Endothelial cell of umbilical vein (primary cell): ENCODE data around the gene SFXN3. TPM values are rescaled to one million over a fixed set of nuclear protein-coding genes. Genes with fewer than 3 reads are reported as not detected.

Source experiments
- BruUV-seq: library from RNA; stranded (reverse); fragments of 400-500 nt; replicated peaks from 2 replicates; lab custom pipeline; 2021; lab: Mats Ljungman, UMichigan
- CTCF ChIA-PET: fragments of 300-600, 350-600 bp; sonication (Branson Sonifier 250); formaldehyde crosslinking; loops from one replicate; lab custom pipeline; 2021; ENCODE audit warnings: antibody characterized with exemption, inconsistent platforms; lab: Charles Lee
- POLR2A ChIA-PET: fragments of 300-600, 350-600 bp; sonication (Branson Sonifier 250); formaldehyde crosslinking; loops from one replicate; lab custom pipeline; 2021; ENCODE audit warnings: antibody characterized with exemption, inconsistent platforms; lab: Charles Lee
- DNase-seq: peaks from one replicate; pipeline ENCODE4 v3.0.0-alpha.2; 2011; ENCODE audit warnings: low read depth, low spot score
- FAIRE-seq: peaks from 2 replicates; lab custom pipeline; 2011; peaks lifted over from hg19 to GRCh38; lab: Jason Lieb, UNC
- H2AFZ ChIP-seq: 2 replicates; pipeline ENCODE4 v1.6.0; 2012; ENCODE audit warnings: low read depth, low read length, control low read depth, inconsistent platforms
- H3K27ac ChIP-seq: 2 replicates; pipeline ENCODE4 v1.5.1; 2011; ENCODE audit warnings: low read depth, mild to moderate bottlenecking, control low read depth, low read length, moderate library complexity; ENCODE audit not compliant: insufficient read depth
- H3K27me3 ChIP-seq, 2 experiments: 2 replicates each; pipeline versions ENCODE4 v1.6.0 to v1.6.1; 2011; ENCODE audit warnings: low read length in 2 of 2, mixed read lengths in 1 of 2; ENCODE audit not compliant: control insufficient read depth in 2 of 2, insufficient read depth in 2 of 2
- H3K36me3 ChIP-seq, 2 experiments: 2 replicates in 1 of 2; 3 replicates in 1 of 2; pipeline ENCODE4 v1.5.1; 2011; ENCODE audit warnings: low read length in 2 of 2, mild to moderate bottlenecking in 1 of 2, moderate library complexity in 1 of 2; ENCODE audit not compliant: control insufficient read depth in 2 of 2, insufficient read depth in 2 of 2; ENCODE audit errors: extremely low read depth in 1 of 2
- H3K4me1 ChIP-seq: 3 replicates; pipeline ENCODE4 v1.5.1; 2011; ENCODE audit warnings: mild to moderate bottlenecking, low read length; ENCODE audit not compliant: control insufficient read depth, insufficient read depth; ENCODE audit errors: extremely low read depth
- H3K4me2 ChIP-seq: 2 replicates; pipeline ENCODE4 v1.6.1; 2011; ENCODE audit warnings: low read length, control low read depth, mixed read lengths; ENCODE audit not compliant: insufficient read depth
- H3K4me3 ChIP-seq, 3 experiments: fragments of 200-600 bp in 1 of 3; sonication (generic), shearing (Covaris generic) in 1 of 3; replicated peaks in 1 of 3; 2 replicates each; pipeline ENCODE4 v1.5.1; 2011 to 2016; ENCODE audit warnings: control low read depth in 3 of 3, low read length in 3 of 3, mild to moderate bottlenecking in 2 of 3, inconsistent platforms in 1 of 3, low read depth in 1 of 3, moderate library complexity in 1 of 3; ENCODE audit not compliant: insufficient read depth in 1 of 3
- H3K79me2 ChIP-seq: 2 replicates; pipeline ENCODE4 v1.6.0; 2012; ENCODE audit warnings: low read length, inconsistent platforms; ENCODE audit not compliant: control insufficient read depth, insufficient read depth
- H3K9ac ChIP-seq: replicated peaks from 2 replicates; pipeline ENCODE3; 2011; ENCODE audit warnings: low read length, control low read depth; ENCODE audit not compliant: insufficient read depth; ENCODE audit errors: extremely low read depth
- H3K9me1 ChIP-seq: replicated peaks from 3 replicates; pipeline ENCODE4 v1.6.0; 2011; ENCODE audit warnings: mild to moderate bottlenecking, low read length; ENCODE audit not compliant: control insufficient read depth, insufficient read depth; ENCODE audit errors: extremely low read depth
- H3K9me3 ChIP-seq: replicated peaks from 2 replicates; pipeline ENCODE4 v1.5.1; 2012; ENCODE audit warnings: low read length, inconsistent platforms; ENCODE audit not compliant: control insufficient read depth, insufficient read depth
- H4K20me1 ChIP-seq: replicated peaks from 2 replicates; pipeline ENCODE3; 2011; ENCODE audit warnings: mild to moderate bottlenecking, low read length; ENCODE audit not compliant: control insufficient read depth, insufficient read depth; ENCODE audit errors: extremely low read depth
- CTCF ChIP-seq, 2 donors: IDR thresholded peaks; 1 replicate in 1 of 2; 2 replicates in 1 of 2; pipeline ENCODE4 v1.5.1; 2011; ENCODE audit warnings: low read length in 2 of 2, mild to moderate bottlenecking in 2 of 2, moderate library complexity in 2 of 2, control low read depth in 1 of 2, inconsistent platforms in 1 of 2, low read depth in 1 of 2; ENCODE audit not compliant: insufficient read depth in 1 of 2; ENCODE audit errors: extremely low read depth in 1 of 2
- EZH2 ChIP-seq: IDR thresholded peaks from 2 replicates; pipeline ENCODE4 v1.6.1; 2012; ENCODE audit warnings: borderline replicate concordance, low read depth, mild to moderate bottlenecking, moderate library complexity, low read length, inconsistent platforms; ENCODE audit not compliant: severe bottlenecking
- FOS ChIP-seq: IDR thresholded peaks from 2 replicates; pipeline ENCODE4 v1.6.1; 2011; ENCODE audit warnings: mild to moderate bottlenecking, low read length, moderate library complexity, borderline replicate concordance; ENCODE audit not compliant: insufficient read depth
- GATA2 ChIP-seq: IDR thresholded peaks from 2 replicates; pipeline ENCODE4 v1.7.0; 2011; ENCODE audit warnings: low read depth, mild to moderate bottlenecking, moderate library complexity, mixed read lengths, low read length; ENCODE audit not compliant: insufficient read length, insufficient read depth
- JUN ChIP-seq: IDR thresholded peaks from 2 replicates; pipeline ENCODE4 v1.6.1; 2011; ENCODE audit warnings: borderline replicate concordance, low read depth; ENCODE audit not compliant: insufficient read length, insufficient read depth
- MAX ChIP-seq: IDR thresholded peaks from 2 replicates; pipeline ENCODE4 v1.6.1; 2011; ENCODE audit not compliant: insufficient read depth, insufficient read length
- MYC ChIP-seq: IDR thresholded peaks from one replicate; pipeline ENCODE4 v1.6.1; 2011; ENCODE audit warnings: mild to moderate bottlenecking, low read depth, low read length
- POLR2A ChIP-seq: IDR thresholded peaks from 2 replicates; pipeline ENCODE4 v1.6.1; 2012; ENCODE audit warnings: low read depth, mild to moderate bottlenecking, control low read depth, low read length
- POLR2AphosphoS5 ChIP-seq: IDR thresholded peaks from 2 replicates; pipeline ENCODE4 v1.6.1; 2012; ENCODE audit warnings: low read depth, mild to moderate bottlenecking, control low read depth, low read length, moderate library complexity; ENCODE audit not compliant: insufficient read depth
- dilution Hi-C: fragments of 300-500 bp; cut with MboI; formaldehyde crosslinking; loops from one replicate; pipeline ENCODE4 v1.15.0; 2019; ENCODE audit warnings: low sequenced_read_pairs; ENCODE audit not compliant: extremely low pct_ligation_motif_present
- intact Hi-C: fragments of 100-400 bp; cut with micrococcal nuclease; formaldehyde crosslinking; loops from one replicate; pipeline ENCODE4 v1.10.0; 2022
- polyA plus RNA-seq, 4 experiments: library from polyadenylated mRNA; depleted of rRNA in 3 of 4; stranded (reverse) in 3 of 4; unstranded in 1 of 4; fragments of >200 nt; gene quantifications; 2 replicates each; pipeline versions ENCODE4 v1.2.1 to v1.2.3, GENCODE V29; 2011 to 2012; ENCODE audit warnings: missing spikeins in 1 of 4
- total RNA-seq: library from RNA; stranded (reverse); gene quantifications from 2 replicates; pipeline ENCODE4 v1.2.3, GENCODE V29; 2021

SFXN3 gene
- total and polyA plus RNA-seq, 2 donors (not counting 3 experiments of a cell fraction or from before 2014, with no cell fraction given) = 83.1 to 117 TPM

DNA sequence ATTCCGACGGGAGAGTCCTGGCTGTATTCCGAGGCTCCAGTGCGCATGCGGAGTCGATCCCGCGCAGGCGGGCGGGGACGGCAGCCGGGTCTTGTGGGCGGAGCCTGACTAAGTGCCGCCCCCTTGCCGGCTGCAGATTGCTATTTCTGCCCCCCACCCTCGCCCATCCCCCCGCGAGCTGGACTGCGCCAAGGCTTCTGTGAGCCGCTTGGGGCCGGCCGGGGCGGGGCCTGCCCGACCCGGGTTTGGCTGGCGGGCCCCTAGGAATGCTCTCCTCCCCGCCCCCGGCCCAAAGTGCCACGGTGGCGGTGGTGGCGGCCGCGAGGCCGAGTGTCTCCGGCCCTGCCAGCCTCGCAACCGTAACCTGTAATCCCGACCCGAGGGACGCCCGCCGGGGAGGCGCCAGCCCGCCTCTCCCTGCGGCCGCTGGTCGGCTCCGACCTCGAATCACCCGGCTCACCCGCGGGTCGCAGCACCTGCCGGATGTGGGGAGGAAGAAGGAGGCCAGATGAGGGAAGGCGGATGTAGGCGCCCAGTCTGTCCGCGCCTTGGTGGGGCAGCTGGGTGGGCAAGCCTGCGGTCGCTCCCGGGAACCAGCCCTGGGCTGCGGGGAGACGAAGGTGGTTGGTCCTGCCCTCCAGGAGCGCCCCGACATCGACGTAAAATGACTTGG is 30.1 kb downstream of the SFXN3 start:
- no peaks in the 10 kb centered on the region for H4K20me1 ChIP-seq
- peak overlapping the region; percentile 99 for H3K27ac ChIP-seq
- peak; percentile 44 for TF ChIP-seq POLR2A
- no peak for TF ChIP-seq GATA2
- no peaks in the 10 kb centered on the region for H3K36me3 ChIP-seq
- peak overlapping the region; percentile 97 for H3K4me2 ChIP-seq
- H3K79me2 ChIP-seq = no peaks in the 10 kb centered on the region
- no peaks in the 10 kb centered on the region for H3K27me3 ChIP-seq
- DNase-seq = peak; percentile 93
- H3K9ac ChIP-seq = peak overlapping the region; percentile 100
- H2AFZ ChIP-seq = peak overlapping the region; percentile 100
- no peak for FAIRE-seq
- peak overlapping the region; percentile 89 to 97 (median 96) for H3K4me3 ChIP-seq
- H3K9me3 ChIP-seq = no peaks in the 10 kb centered on the region
- no peaks in the 10 kb centered on the region for H3K9me1 ChIP-seq
- CTCF ChIA-PET = interaction anchor here (0.7 to 13.1 kb wide), 11 partner anchors 11 to 81 kb away, joined by 3 to 290 read pairs (median 5); no protein-coding TSS in a partner anchor
- no TSS peak for BruUV-seq
- intact Hi-C loops (loop anchor here (1.0 to 2.0 kb wide), 3 partner anchors 7 to 81 kb away; partner anchors contain the start of gene LZTS2), dilution Hi-C loops (no loop called here)
- H3K4me1 ChIP-seq = peaks cover 39% of the 10 kb centered on the region
- POLR2A ChIA-PET = interaction anchor here (0.5 to 0.9 kb wide), 4 partner anchors 10 to 81 kb away, joined by 3 read pairs; no protein-coding TSS in a partner anchor

- H3K9ac ChIP-seq = peak within 1 kb of the TSS; percentile 100
- intact Hi-C loops (loop anchor here (1.0 to 2.0 kb wide), 2 partner anchors 18 to 63 kb away; partner anchors contain the start of gene LZTS2), dilution Hi-C loops (no loop called here)
- H3K4me1 ChIP-seq = peaks cover 46% of the 10 kb centered on the region
- H3K27me3 ChIP-seq = no peaks in the 10 kb centered on the region
- FAIRE-seq (no peak), DNase-seq (peak; percentile 54)
- CTCF ChIA-PET = interaction anchor here (1.1 to 13.1 kb wide), 8 partner anchors 12 to 80 kb away, joined by 3 to 290 read pairs (median 11); no protein-coding TSS in a partner anchor
- no peaks in the 10 kb centered on the region for H3K36me3 ChIP-seq
- peak within 1 kb of the TSS; percentile 99 for H3K27ac ChIP-seq
- H3K9me1 ChIP-seq = no peaks in the 10 kb centered on the region
- POLR2A ChIA-PET = interaction anchor here (0.5 to 0.7 kb wide), 2 partner anchors 21 to 80 kb away, joined by 3 read pairs; no protein-coding TSS in a partner anchor
- H4K20me1 ChIP-seq = no peaks in the 10 kb centered on the region
- BruUV-seq = TSS peak; percentile 56
- H3K4me2 ChIP-seq = peak within 1 kb of the TSS; percentile 97
- TF ChIP-seq JUN (no peak), CTCF (IDR thresholded peaks at IDR 0.05; ENCODE audit: extremely low read depth in 1 of 2, insufficient read depth in 1 of 2, low read depth in 1 of 2, low read length in 2 of 2) (no peak), FOS (no peak), POLR2AphosphoS5 (no peak), MYC (no peak), MAX (no peak), EZH2 (no peak), GATA2 (no peak), POLR2A (no peak)
- H3K9me3 ChIP-seq = no peaks in the 10 kb centered on the region
- no peaks in the 10 kb centered on the region for H3K79me2 ChIP-seq
- H2AFZ ChIP-seq = peak within 1 kb of the TSS; percentile 100
- H3K4me3 ChIP-seq = peak within 1 kb of the TSS; percentile 89 to 97 (median 96)
Measured at GRCh38 chr10:101061624-101062231, 30.7 kb downstream of the SFXN3 start, which contains the start of gene KAZALD1. KAZALD1 (plus strand) TSS chr10:101061989; CDS start chr10:101062593, 604 bp downstream.
